ENCODE data around the gene ZNF22. TPM values are rescaled to one million over a fixed set of nuclear protein-coding genes. Genes with fewer than 3 reads are reported as not detected.

ZNF22 gene
- total RNA-seq, 1 experiment from 2014 or later, result 36.9 TPM

DNA sequence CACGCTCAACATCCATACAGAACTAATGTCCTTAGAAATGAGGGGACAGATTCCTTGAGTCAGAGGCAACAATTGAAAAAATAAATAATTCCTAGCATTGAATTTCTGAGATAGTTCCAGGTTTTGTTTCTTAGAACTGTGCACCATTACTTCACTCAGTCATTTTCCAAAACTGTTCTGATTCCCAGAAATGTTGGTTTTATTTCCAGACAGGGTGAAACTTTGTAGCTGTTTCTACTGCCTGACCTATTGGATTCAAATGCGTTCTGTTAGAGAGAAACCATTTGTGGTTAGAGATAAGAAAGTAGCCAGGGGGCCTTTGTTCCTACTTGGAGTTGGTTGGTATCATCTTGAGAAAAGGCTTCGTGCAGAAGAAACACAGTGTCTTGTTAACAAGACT lies 14.1 kb upstream of the ZNF22 start:
- Histone ChIP-seq H3K9ac (ENCODE audit: extremely low read depth, insufficient read length, low read length) (no peak overlapping the region), H2BK12ac (ENCODE audit: insufficient read length, low read depth, low read length) (no peak overlapping the region), H3K4ac (ENCODE audit: low read depth, low read length) (no peak overlapping the region), H3K18ac (ENCODE audit: insufficient read length, low read depth, low read length) (no peak overlapping the region), H3K9me3 (ENCODE audit: control insufficient read depth, low read depth, low read length) (no peaks in the 10 kb centered on the region), H2BK120ac (ENCODE audit: low read depth, low read length, poor library complexity, severe bottlenecking) (no peak overlapping the region), H3K27me3 (ENCODE audit: insufficient read depth, low read length) (no peaks in the 10 kb centered on the region), H3K23me2 (ENCODE audit: insufficient read length, low read depth, low read length, poor library complexity, severe bottlenecking) (no peaks in the 10 kb centered on the region), H3K56ac (ENCODE audit: insufficient read length, low read depth, low read length) (no peak overlapping the region), H3K14ac (ENCODE audit: insufficient read depth, low read length) (no peak overlapping the region), H2BK15ac (ENCODE audit: low read depth, low read length) (no peak overlapping the region), H2BK20ac (ENCODE audit: low read depth, low read length, poor library complexity, severe bottlenecking) (no peak overlapping the region), H4K8ac (replicated peaks; ENCODE audit: insufficient read length, low read depth, low read length) (no peak overlapping the region), H2BK5ac (ENCODE audit: insufficient read length, low read length) (no peak overlapping the region), H3K4me2 (ENCODE audit: insufficient read depth, insufficient read length, low read length) (no peak overlapping the region), H3K23ac (ENCODE audit: insufficient read length, low read depth, low read length) (no peak overlapping the region), H2AK5ac (ENCODE audit: insufficient read length, low read length) (no peak overlapping the region), H4K91ac (ENCODE audit: insufficient read length, low read depth, low read length) (no peak overlapping the region), H3T11ph (ENCODE audit: low read length) (no peak overlapping the region), H2AFZ (ENCODE audit: low read length) (no peak overlapping the region), H3K79me1 (ENCODE audit: insufficient read depth, low read depth, low read length, poor library complexity, severe bottlenecking) (no peaks in the 10 kb centered on the region), H3K27ac (ENCODE audit: insufficient read length, low read depth, low read length) (no peak overlapping the region), H3K4me1 (ENCODE audit: insufficient read depth, low read length) (peaks cover 12% of the 10 kb centered on the region; the same call in 1 of the 2 replicates), H4K5ac (ENCODE audit: insufficient read length, low read depth, low read length) (no peak overlapping the region), H4K20me1 (ENCODE audit: control insufficient read depth, insufficient read depth, insufficient read length) (no peaks in the 10 kb centered on the region), H3K79me2 (ENCODE audit: insufficient read depth, low read length) (no peaks in the 10 kb centered on the region)
- WGBS (ENCODE audit: extremely low coverage, insufficient read length, low lambda C conversion rate), result no CpG with 5 or more reads among the region's 3 CpGs
- Mint-ChIP-seq H3K9me3 (no peaks in the 10 kb centered on the region; a peak in 2 of 5 replicates), H3K36me3 (ENCODE audit: insufficient read depth in 1 of 3, low read depth in 3 of 3) (peaks cover 6 to 10% (median 9%) of the 10 kb centered on the region in 3 experiments; a peak in 6 of 7 replicates), H3K4me1 (peaks cover 69 to 72% of the 10 kb centered on the region in 2 experiments), H3K27me3 (ENCODE audit: low read depth) (peaks cover 3% of the 10 kb centered on the region), H3K4me3 (no peak overlapping the region), H3K27ac (no peak overlapping the region; a peak in 1 of 7 replicates)
- DNase-seq, result no peak
- TF ChIP-seq, protein P1, sequence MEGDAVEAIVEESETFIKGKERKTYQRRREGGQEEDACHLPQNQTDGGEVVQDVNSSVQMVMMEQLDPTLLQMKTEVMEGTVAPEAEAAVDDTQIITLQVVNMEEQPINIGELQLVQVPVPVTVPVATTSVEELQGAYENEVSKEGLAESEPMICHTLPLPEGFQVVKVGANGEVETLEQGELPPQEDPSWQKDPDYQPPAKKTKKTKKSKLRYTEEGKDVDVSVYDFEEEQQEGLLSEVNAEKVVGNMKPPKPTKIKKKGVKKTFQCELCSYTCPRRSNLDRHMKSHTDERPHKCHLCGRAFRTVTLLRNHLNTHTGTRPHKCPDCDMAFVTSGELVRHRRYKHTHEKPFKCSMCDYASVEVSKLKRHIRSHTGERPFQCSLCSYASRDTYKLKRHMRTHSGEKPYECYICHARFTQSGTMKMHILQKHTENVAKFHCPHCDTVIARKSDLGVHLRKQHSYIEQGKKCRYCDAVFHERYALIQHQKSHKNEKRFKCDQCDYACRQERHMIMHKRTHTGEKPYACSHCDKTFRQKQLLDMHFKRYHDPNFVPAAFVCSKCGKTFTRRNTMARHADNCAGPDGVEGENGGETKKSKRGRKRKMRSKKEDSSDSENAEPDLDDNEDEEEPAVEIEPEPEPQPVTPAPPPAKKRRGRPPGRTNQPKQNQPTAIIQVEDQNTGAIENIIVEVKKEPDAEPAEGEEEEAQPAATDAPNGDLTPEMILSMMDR (conservative IDR thresholded peaks at IDR 0.05), result no peak

Measured in H9 (cell line).